KMS-11 (cell line): ENCODE results near the gene ANKRD35.
"Not testable (repeated sequence)": the region's sequence is repeated elsewhere in the genome, so short reads cannot be mapped to it uniquely, and the experiment has no call there.

Experiments used
- H2AFZ ChIP-seq: fragments of 200-600 bp; sonication (generic); 2 replicates; pipeline ENCODE4 v1.6.1; 2016; ENCODE audit warnings: antibody characterized with exemption, mixed run types, low read depth
- H3K27ac ChIP-seq: fragments of 200-600 bp; sonication (generic); 2 replicates; pipeline ENCODE4 v1.6.1; 2016; ENCODE audit warnings: mild to moderate bottlenecking, mixed run types
- H3K27me3 ChIP-seq: fragments of 200-600 bp; sonication (generic); 2 replicates; pipeline ENCODE4 v1.6.1; 2017; ENCODE audit warnings: mild to moderate bottlenecking, low read depth, mixed run types, moderate library complexity; ENCODE audit not compliant: insufficient read depth
- H3K36me3 ChIP-seq: fragments of 200-600 bp; sonication (generic); 2 replicates; pipeline ENCODE4 v1.6.1; 2017; ENCODE audit warnings: mild to moderate bottlenecking, mixed run types; ENCODE audit not compliant: insufficient read depth
- H3K4me1 ChIP-seq: fragments of 200-600 bp; sonication (generic); 2 replicates; pipeline ENCODE4 v1.6.1; 2016; ENCODE audit warnings: mild to moderate bottlenecking, low read depth, mixed run types; ENCODE audit not compliant: poor library complexity, severe bottlenecking
- H3K4me2 ChIP-seq: fragments of 200-600 bp; sonication (generic); 2 replicates; pipeline ENCODE4 v1.7.0; 2016; ENCODE audit warnings: mild to moderate bottlenecking, mixed run types
- H3K4me3 ChIP-seq: fragments of 200-600 bp; sonication (generic); IDR thresholded peaks from 2 replicates; pipeline ENCODE4 v1.6.1; 2017; ENCODE audit warnings: low read depth, low read length, mixed read lengths; ENCODE audit not compliant: insufficient read depth
- H3K79me2 ChIP-seq: fragments of 200-600 bp; sonication (generic); 2 replicates; pipeline ENCODE4 v1.6.1; 2016; ENCODE audit warnings: low read depth, mixed run types; ENCODE audit not compliant: insufficient read depth
- H3K9ac ChIP-seq: fragments of 200-600 bp; sonication (generic); 2 replicates; pipeline ENCODE4 v1.6.1; 2016; ENCODE audit warnings: mild to moderate bottlenecking, mixed run types
- H4K20me1 ChIP-seq: fragments of 200-600 bp; sonication (generic); 2 replicates; pipeline ENCODE4 v1.6.1; 2016; ENCODE audit warnings: mild to moderate bottlenecking, mixed run types; ENCODE audit not compliant: insufficient read depth
- TF ChIP-seq, protein P1 (sequence below): fragments of 200-600 bp; sonication (generic); conservative IDR thresholded peaks from 2 replicates; pipeline ENCODE4 v1.6.1; 2017; ENCODE audit warnings: low read depth, mild to moderate bottlenecking, antibody characterized with exemption, low read length, moderate library complexity, mixed read lengths

The ANKRD35 gene

DNA sequence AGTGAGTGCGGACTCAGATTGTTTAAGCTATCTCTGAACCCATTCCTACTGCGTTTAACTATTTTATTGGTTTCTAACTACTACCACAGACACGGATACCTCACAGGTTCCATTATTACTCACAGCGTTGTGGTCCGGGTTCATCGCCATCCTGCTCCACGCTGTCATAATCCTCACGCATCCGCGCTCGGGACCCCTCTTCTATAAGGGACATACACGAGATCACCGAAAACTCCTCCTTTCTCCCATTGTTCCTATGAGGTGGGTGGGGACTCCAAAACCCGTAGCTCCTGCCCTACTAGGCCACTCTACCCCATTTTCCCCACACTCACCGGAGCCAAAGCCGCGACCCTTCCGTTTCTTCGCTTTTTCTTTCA is 41.0 kb upstream of the ANKRD35 start:
- Histone ChIP-seq H3K27me3 (no peaks in the 10 kb centered on the region), H3K4me1 (peaks cover 18% of the 10 kb centered on the region), H3K9ac (peak overlapping the region; percentile 80), H3K79me2 (peaks cover 28% of the 10 kb centered on the region), H3K4me2 (peak overlapping the region; percentile 89), H2AFZ (peak overlapping the region; percentile 73), H3K27ac (peak overlapping the region; percentile 75), H3K4me3 (peak overlapping the region; percentile 100), H3K36me3 (peaks cover 7% of the 10 kb centered on the region; the same call in 1 of the 2 replicates), H4K20me1 (no peaks in the 10 kb centered on the region)
- TF ChIP-seq, protein P1, sequence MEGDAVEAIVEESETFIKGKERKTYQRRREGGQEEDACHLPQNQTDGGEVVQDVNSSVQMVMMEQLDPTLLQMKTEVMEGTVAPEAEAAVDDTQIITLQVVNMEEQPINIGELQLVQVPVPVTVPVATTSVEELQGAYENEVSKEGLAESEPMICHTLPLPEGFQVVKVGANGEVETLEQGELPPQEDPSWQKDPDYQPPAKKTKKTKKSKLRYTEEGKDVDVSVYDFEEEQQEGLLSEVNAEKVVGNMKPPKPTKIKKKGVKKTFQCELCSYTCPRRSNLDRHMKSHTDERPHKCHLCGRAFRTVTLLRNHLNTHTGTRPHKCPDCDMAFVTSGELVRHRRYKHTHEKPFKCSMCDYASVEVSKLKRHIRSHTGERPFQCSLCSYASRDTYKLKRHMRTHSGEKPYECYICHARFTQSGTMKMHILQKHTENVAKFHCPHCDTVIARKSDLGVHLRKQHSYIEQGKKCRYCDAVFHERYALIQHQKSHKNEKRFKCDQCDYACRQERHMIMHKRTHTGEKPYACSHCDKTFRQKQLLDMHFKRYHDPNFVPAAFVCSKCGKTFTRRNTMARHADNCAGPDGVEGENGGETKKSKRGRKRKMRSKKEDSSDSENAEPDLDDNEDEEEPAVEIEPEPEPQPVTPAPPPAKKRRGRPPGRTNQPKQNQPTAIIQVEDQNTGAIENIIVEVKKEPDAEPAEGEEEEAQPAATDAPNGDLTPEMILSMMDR, result no peak

DNA sequence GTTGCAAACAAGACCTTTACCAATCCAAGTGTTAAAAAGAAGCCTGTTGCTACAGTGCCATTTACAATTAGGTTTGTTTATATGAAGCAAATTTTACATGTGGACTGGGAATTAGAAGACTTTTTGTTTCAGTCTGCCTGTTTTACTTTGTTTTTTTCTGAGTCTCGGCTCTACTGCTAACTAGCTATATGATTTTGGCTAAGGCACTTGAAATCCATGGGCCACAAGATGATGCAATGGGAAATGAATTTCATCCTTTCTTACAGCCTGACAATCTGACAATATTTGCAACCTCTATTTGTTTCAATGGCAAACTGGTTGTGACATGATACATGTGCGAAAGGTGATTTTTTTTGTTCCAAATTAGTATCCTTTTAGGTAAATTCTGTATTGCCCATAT is 36.6 kb upstream of the ANKRD35 start:
- Histone ChIP-seq H3K36me3 (peaks cover 7% of the 10 kb centered on the region; the same call in 1 of the 2 replicates), H4K20me1 (no peaks in the 10 kb centered on the region), H3K9ac (no peak overlapping the region), H3K4me1 (peaks cover 28% of the 10 kb centered on the region), H3K27ac (no peak overlapping the region), H2AFZ (no peak overlapping the region), H3K27me3 (no peaks in the 10 kb centered on the region), H3K4me2 (no peak overlapping the region), H3K4me3 (no peak overlapping the region), H3K79me2 (peaks cover 16% of the 10 kb centered on the region)
- TF ChIP-seq, protein P1, result no peak

DNA sequence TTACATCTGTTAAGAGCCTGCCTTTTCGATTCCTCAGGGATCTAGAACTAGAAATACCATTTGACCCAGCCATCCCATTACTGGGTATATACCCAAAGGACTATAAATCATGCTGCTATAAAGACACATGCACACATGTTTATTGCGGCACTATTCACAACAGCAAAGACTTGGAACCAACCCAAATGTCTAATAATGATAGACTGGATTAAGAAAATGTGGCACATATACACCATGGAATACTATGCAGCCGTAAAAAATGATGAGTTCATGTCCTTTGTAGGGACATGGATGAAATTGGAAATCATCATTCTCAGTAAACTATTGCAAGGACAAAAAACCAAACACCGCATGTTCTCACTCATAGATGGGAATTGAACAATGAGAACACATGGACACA is 34.6 kb upstream of the ANKRD35 start:
- H3K36me3 ChIP-seq, H3K27ac ChIP-seq, H3K27me3 ChIP-seq, H3K4me3 ChIP-seq, H3K4me2 ChIP-seq, H3K9ac ChIP-seq, H4K20me1 ChIP-seq, H2AFZ ChIP-seq, H3K79me2 ChIP-seq: not testable (repeated sequence)
- peaks cover 24% of the 10 kb centered on the region for H3K4me1 ChIP-seq

DNA sequence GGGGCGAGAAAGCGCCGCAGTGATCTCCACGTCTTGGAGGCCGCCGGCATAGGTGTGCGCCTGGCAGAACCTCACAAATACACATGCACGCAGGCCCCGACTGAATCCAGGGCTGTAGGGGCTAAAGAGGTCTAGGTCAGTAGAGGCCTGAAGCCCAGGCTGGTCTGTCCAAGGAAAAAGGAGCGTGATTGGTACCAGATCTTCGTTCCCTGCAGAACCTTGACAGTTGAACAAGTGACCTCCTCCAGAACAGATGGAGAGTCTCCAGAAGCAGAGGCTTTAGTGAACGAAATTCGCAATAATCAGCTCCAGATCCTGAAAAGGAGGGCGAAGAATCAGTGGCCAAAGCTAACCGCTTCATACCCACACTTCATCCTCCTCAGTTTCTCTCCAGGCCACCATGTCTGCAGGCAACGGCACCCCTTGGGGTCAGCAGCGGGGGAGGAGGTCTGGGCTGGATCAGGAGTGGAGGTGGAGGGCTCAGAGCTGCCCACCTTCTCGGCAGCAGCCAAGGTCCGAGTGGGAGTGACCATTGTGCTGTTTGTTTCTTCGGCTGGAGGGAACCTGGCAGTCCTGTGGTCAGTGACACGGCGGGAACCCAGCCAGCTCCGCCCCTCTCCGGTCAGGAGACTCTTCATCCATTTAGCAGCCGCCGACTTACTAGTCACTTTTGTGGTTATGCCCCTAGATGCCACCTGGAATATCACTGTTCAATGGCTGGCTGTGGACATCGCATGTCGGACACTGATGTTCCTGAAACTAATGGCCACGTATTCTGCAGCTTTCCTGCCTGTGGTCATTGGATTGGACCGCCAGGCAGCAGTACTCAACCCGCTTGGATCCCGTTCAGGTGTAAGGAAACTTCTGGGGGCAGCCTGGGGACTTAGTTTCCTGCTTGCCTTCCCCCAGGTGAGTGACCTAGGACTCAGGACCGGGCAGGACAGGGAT is 33.6 kb upstream of the ANKRD35 start:
- peak overlapping the region; percentile 77 for H2AFZ ChIP-seq
- H3K36me3 ChIP-seq, result no peaks in the 10 kb centered on the region
- H3K79me2 ChIP-seq, result no peaks in the 10 kb centered on the region
- H3K4me3 ChIP-seq, result peak overlapping the region; percentile 98
- no peaks in the 10 kb centered on the region for H4K20me1 ChIP-seq
- H3K4me2 ChIP-seq, result peak overlapping the region; percentile 86
- H3K27me3 ChIP-seq, result no peaks in the 10 kb centered on the region
- TF ChIP-seq, protein P1, result no peak; the same call in 1 of the 2 replicates
- H3K27ac ChIP-seq, result peak overlapping the region; percentile 38
- H3K4me1 ChIP-seq, result peaks cover 24% of the 10 kb centered on the region
- peak overlapping the region; percentile 46 for H3K9ac ChIP-seq
